Measurements from ENCODE around the gene PLIN1.

Gene PLIN1

GRCh38 chr15:89672221-89673164, 6.7 kb downstream of the PLIN1 start:
- DNase-seq: peak in 8 of 56 donors; percentile 14 to 39 (median 28)

- no peak for DNase-seq
These were observed 7.5 kb downstream of the PLIN1 start for GRCh38 chr15:89671687-89672086.

GRCh38 chr15:89670971-89671560, 8.1 kb downstream of the PLIN1 start:
- DNase-seq: no peak

GRCh38 chr15:89669941-89670340, 9.2 kb downstream of the PLIN1 start:
- no peak for DNase-seq

GRCh38 chr15:89669309-89669865, 9.8 kb downstream of the PLIN1 start:
- no peak for DNase-seq

GRCh38 chr15:89668171-89668570, 11.0 kb downstream of the PLIN1 start:
- DNase-seq: no peak

- DNase-seq: no peak
These were observed 11.5 kb downstream of the PLIN1 start for GRCh38 chr15:89667706-89667960.

GRCh38 chr15:89666858-89667705, 12.1 kb downstream of the PLIN1 start:
- DNase-seq: no peak

GRCh38 chr15:89666184-89666857, 12.8 kb downstream of the PLIN1 start:
- no peak for DNase-seq

GRCh38 chr15:89665449-89666181, 13.6 kb downstream of the PLIN1 start:
- DNase-seq: peak in 11 of 56 donors; percentile 8 to 42 (median 20)

- DNase-seq: no peak
These were observed 14.5 kb downstream of the PLIN1 start for GRCh38 chr15:89664441-89665350.

- DNase-seq: no peak
These were observed 16.1 kb downstream of the PLIN1 start for GRCh38 chr15:89662893-89663626.

GRCh38 chr15:89660556-89660955, 18.6 kb downstream of the PLIN1 start:
- no peak for DNase-seq

- DNase-seq: no peak
These were observed 19.9 kb downstream of the PLIN1 start for GRCh38 chr15:89659295-89659694.

GRCh38 chr15:89657686-89658200, 21.4 kb downstream of the PLIN1 start:
- no peak for DNase-seq

- DNase-seq: no peak
These were observed 22.9 kb downstream of the PLIN1 start for GRCh38 chr15:89656116-89656815.
